T-cell (primary cell): ENCODE measurements around the gene ZNF227. TPM values are rescaled to one million over a fixed set of nuclear protein-coding genes. Genes with fewer than 3 reads are reported as not detected.
A peak's percentile ranks its signal among the peaks of the same experiment; 100 is the strongest.
"Not testable (repeated sequence)": the region's sequence is repeated elsewhere in the genome, so short reads cannot be mapped to it uniquely, and the experiment has no call there.

Experiments used
- ATAC-seq, 4 experiments: fragments of 200-7000 bp in 3 of 4; fragments of 150-1000 bp in 1 of 4; cut with Tn5 transposase; replicated peaks in 1 of 4; 1 replicate in 3 of 4; 2 replicates in 1 of 4; pipeline ENCODE4 v1.10.0; 2021; ENCODE audit warnings: moderate library complexity in 3 of 4, mild to moderate bottlenecking in 2 of 4, moderate number of reproducible peaks in 1 of 4
- CTCF ChIA-PET, 2 donors: fragments of 300-600 bp; sonication (Branson Sonifier 250); formaldehyde crosslinking; loops; one replicate each; lab custom pipeline; 2022; ENCODE audit warnings: antibody characterized with exemption in 2 of 2; lab: Charles Lee
- POLR2A ChIA-PET, 2 donors: fragments of 300-600 bp; sonication (Branson Sonifier 250); formaldehyde crosslinking; loops; one replicate each; lab custom pipeline; 2022; ENCODE audit warnings: antibody characterized with exemption in 2 of 2; lab: Charles Lee
- DNase-seq, 35 experiments: peaks; one replicate each; pipeline versions ENCODE4 v3.0.0 to v3.0.0-alpha.2; 2013 to 2023
- H3K27ac ChIP-seq: one replicate; pipeline ENCODE4 v1.5.1; 2013; ENCODE audit warnings: low read length
- H3K27me3 ChIP-seq, 2 experiments: replicated peaks in 1 of 2; 1 replicate in 1 of 2; 2 replicates in 1 of 2; pipeline versions ENCODE4 v1.6.1 to v1.7.0; 2013; ENCODE audit warnings: low read length in 1 of 2, mixed read lengths in 1 of 2; ENCODE audit not compliant: control insufficient read depth in 2 of 2, insufficient read depth in 2 of 2; ENCODE audit errors: extremely low read depth in 1 of 2
- H3K36me3 ChIP-seq, 2 donors: 1 replicate in 1 of 2; 2 replicates in 1 of 2; pipeline versions ENCODE4 v1.6.1 to v1.7.0; 2013; ENCODE audit warnings: low read length in 1 of 2; ENCODE audit not compliant: control insufficient read depth in 2 of 2, insufficient read depth in 1 of 2; ENCODE audit errors: extremely low read depth in 1 of 2
- H3K4me1 ChIP-seq, 2 experiments: 1 replicate in 1 of 2; 2 replicates in 1 of 2; pipeline versions ENCODE4 v1.6.1 to v1.7.0; 2013; ENCODE audit warnings: low read length in 2 of 2, mixed read lengths in 1 of 2; ENCODE audit not compliant: insufficient read depth in 2 of 2, control insufficient read depth in 1 of 2; ENCODE audit errors: extremely low read depth in 1 of 2
- H3K4me3 ChIP-seq, 2 donors: 1 replicate in 1 of 2; 2 replicates in 1 of 2; pipeline versions ENCODE4 v1.5.1 to v1.7.0; 2013; ENCODE audit warnings: mild to moderate bottlenecking in 2 of 2, low read length in 1 of 2, moderate library complexity in 1 of 2; ENCODE audit not compliant: control insufficient read depth in 1 of 2; ENCODE audit errors: extremely low read depth in 1 of 2
- H3K9me3 ChIP-seq: 2 replicates; pipeline ENCODE4 v1.7.0; 2013
- H3K27ac Mint-ChIP-seq, 2 donors: one replicate each; pipeline ENCODE4 v1.8.0; 2020 to 2021; ENCODE audit warnings: mild to moderate bottlenecking in 2 of 2, mixed read lengths in 2 of 2
- H3K27me3 Mint-ChIP-seq, 2 donors: one replicate each; pipeline ENCODE4 v1.8.0; 2021 to 2022; ENCODE audit warnings: mixed read lengths in 2 of 2
- H3K36me3 Mint-ChIP-seq: one replicate; pipeline ENCODE4 v1.8.0; 2021; ENCODE audit warnings: mixed read lengths
- H3K4me1 Mint-ChIP-seq, 3 donors: one replicate each; pipeline ENCODE4 v1.8.0; 2020 to 2022; ENCODE audit warnings: mixed read lengths in 3 of 3, mild to moderate bottlenecking in 1 of 3
- H3K4me3 Mint-ChIP-seq, 3 donors: one replicate each; pipeline ENCODE4 v1.8.0; 2020 to 2022; ENCODE audit warnings: mild to moderate bottlenecking in 3 of 3, mixed read lengths in 3 of 3, moderate library complexity in 3 of 3
- H3K9me3 Mint-ChIP-seq, 3 donors: one replicate each; pipeline ENCODE4 v1.8.0; 2020 to 2022; ENCODE audit warnings: mixed read lengths in 3 of 3
- WGBS: methylation state at CpG from one replicate; pipeline ENCODE4 v1.1.5; 2013; ENCODE audit warnings: missing lambda C conversion rate; ENCODE audit not compliant: insufficient coverage; 5-methylcytosine and 5-hydroxymethylcytosine counted together
- total RNA-seq, 35 experiments: library from RNA in 6 of 35; stranded (reverse) in 6 of 35; fragments of 120-200 nt in 1 of 35; gene quantifications; one replicate each; pipeline versions ENCODE4 v1.2.1 to v1.2.4 and lab custom pipeline; 2013 to 2026

Gene ZNF227
- total RNA-seq, 5 donors from 2014 or later (not counting 1 experiment from before 2014, with no cell fraction given), result 17.6 to 45.5 (median 43.9) TPM

DNA sequence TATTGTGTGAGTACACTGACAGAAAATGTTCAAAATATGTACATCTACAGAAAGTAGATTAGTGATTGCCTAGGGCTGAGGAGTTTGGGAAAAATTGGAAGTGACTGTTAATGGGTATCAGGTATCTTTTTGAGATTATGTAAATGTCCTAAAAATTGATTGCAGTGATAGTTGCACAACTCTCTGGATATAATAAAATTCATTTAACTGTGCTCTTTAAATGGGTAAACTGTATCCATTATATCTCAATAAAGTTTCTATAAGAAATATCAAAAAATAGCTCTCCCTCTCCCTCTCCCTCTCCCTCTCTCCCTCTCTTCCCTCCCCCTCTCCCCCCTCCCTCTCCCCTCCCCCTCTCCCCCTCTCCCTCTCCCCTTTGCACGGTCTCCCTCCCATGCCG lies 9.4 kb upstream of the ZNF227 start:
- peaks cover 19% of the 10 kb centered on the region for H3K36me3 Mint-ChIP-seq
- Histone ChIP-seq H3K36me3 (no peaks in the 10 kb centered on the region), H3K27me3 (peaks cover 0 to 14% of the 10 kb centered on the region in 2 experiments), H3K27ac (no peak overlapping the region), H3K4me3 (no peak overlapping the region), H3K9me3 (peaks cover 4% of the 10 kb centered on the region), H3K4me1 (peaks cover 1 to 8% of the 10 kb centered on the region in 2 experiments)
- no CpG with 5 or more reads among the region's 2 CpGs for WGBS
- no peak overlapping the region for H3K27ac Mint-ChIP-seq
- ChIA-PET POLR2A (no interaction called here), CTCF (interaction anchor here in 1 of 2 donors (0.6 kb wide), 1 partner anchor 304 kb away, joined by 3 read pairs; no protein-coding TSS in a partner anchor)
- no peak for DNase-seq
- peaks cover 8 to 24% of the 10 kb centered on the region in 2 donors for H3K27me3 Mint-ChIP-seq
- no peak for ATAC-seq
- H3K9me3 Mint-ChIP-seq, result peaks cover 10 to 24% (median 24%) of the 10 kb centered on the region in 3 donors
- H3K4me1 Mint-ChIP-seq, result peaks cover 10 to 11% (median 10%) of the 10 kb centered on the region in 3 donors
- no peak overlapping the region for H3K4me3 Mint-ChIP-seq

- Mint-ChIP-seq H3K27me3 (peaks cover 8 to 22% of the 10 kb centered on the region in 2 donors), H3K4me1 (peaks cover 10 to 12% (median 11%) of the 10 kb centered on the region in 3 donors), H3K36me3 (peaks cover 19% of the 10 kb centered on the region), H3K9me3 (peaks cover 10 to 24% (median 24%) of the 10 kb centered on the region in 3 donors)
- H3K4me3 Mint-ChIP-seq, H3K36me3 ChIP-seq, DNase-seq, H3K27ac ChIP-seq, ATAC-seq, H3K4me3 ChIP-seq, POLR2A ChIA-PET, H3K4me1 ChIP-seq, H3K27ac Mint-ChIP-seq, H3K9me3 ChIP-seq, CTCF ChIA-PET: not testable (repeated sequence)
- H3K27me3 ChIP-seq, result peaks cover 0 to 14% of the 10 kb centered on the region in 2 experiments
- WGBS, result 85% methylated on average over 11 of the region's 31 CpGs
Measured at GRCh38 chr19:44203877-44204276, 8.5 kb upstream of the ZNF227 start.

DNA sequence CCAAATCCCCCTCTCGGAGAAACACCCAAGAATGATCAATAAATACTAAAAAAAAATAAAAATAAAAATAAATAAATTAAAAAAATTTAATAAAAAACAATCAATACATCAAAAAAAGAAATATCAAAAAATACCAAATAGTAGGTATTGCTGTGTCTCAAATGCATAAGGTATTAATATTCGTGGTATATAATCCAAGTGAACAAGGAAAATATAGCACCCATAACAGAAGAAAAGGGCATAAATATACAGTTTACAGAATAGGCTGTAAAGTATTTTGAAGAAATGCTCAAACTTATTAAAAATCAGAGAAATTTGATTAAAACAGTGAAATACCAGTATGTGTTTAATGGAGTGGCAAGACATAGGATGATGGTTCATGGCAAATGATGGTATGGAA lies 7.6 kb upstream of the ZNF227 start:
- CTCF ChIA-PET, result no interaction called here
- Histone ChIP-seq H3K27ac (no peak overlapping the region), H3K36me3 (no peaks in the 10 kb centered on the region), H3K27me3 (peaks cover 0 to 10% of the 10 kb centered on the region in 2 experiments), H3K9me3 (peaks cover 4% of the 10 kb centered on the region), H3K4me1 (peaks cover 3 to 8% of the 10 kb centered on the region in 2 experiments), H3K4me3 (no peak overlapping the region)
- POLR2A ChIA-PET, result no interaction called here
- Mint-ChIP-seq H3K27me3 (peaks cover 8 to 19% of the 10 kb centered on the region in 2 donors), H3K36me3 (peaks cover 19% of the 10 kb centered on the region), H3K4me1 (peaks cover 10 to 12% (median 11%) of the 10 kb centered on the region in 3 donors), H3K27ac (no peak overlapping the region), H3K4me3 (no peak overlapping the region), H3K9me3 (peaks cover 10 to 24% (median 24%) of the 10 kb centered on the region in 3 donors)
- ATAC-seq (no peak), DNase-seq (no peak)
- no CpG with 5 or more reads among the region's 2 CpGs for WGBS

DNA sequence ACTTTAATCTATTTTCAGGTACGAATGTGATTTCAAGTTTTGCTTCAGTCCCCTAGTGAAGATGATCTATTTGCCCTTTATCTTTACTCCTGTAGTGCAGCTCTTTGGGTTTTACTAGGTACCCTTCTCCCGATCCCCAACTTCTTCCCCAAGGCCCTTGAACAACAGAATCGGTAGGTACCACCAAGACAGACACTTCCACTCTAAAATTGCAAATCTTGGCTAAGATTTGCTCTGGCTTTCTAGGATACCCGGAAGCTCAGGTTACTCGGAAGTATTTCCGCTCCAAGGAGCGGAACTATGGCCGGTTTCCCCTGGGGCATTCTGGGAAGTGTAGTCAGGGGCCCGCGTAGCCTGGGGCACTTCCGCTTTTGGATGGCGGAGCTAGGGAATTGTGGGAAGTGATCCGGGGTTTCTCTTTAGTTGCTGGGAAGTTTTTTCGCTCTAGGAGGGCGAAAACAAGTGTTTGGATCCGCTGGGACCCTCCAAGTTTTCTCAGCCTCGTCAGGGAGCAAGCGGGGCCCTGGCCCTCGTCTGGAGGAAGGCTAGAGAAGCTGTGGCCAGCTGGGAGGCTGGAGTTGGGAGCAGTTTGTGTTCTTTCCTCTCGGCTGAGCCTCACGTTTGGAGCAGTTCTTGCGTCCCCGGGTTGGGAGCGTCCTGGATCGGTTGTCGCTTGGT lies 5.1 kb upstream of the ZNF227 start:
- peak overlapping the region; percentile 86 to 92 (median 87) for H3K4me3 Mint-ChIP-seq
- H3K4me1 ChIP-seq, result peaks cover 3 to 11% of the 10 kb centered on the region in 2 experiments
- CTCF ChIA-PET, result no interaction called here
- peak; percentile 92 to 97 (median 96) for ATAC-seq
- H3K9me3 Mint-ChIP-seq, result peaks cover 8 to 20% (median 18%) of the 10 kb centered on the region in 3 donors
- H3K27me3 Mint-ChIP-seq, result peaks cover 5 to 15% of the 10 kb centered on the region in 2 donors
- peaks cover 0 to 7% of the 10 kb centered on the region in 2 experiments for H3K27me3 ChIP-seq
- H3K4me1 Mint-ChIP-seq, result peaks cover 10 to 13% (median 11%) of the 10 kb centered on the region in 3 donors
- peaks cover 4% of the 10 kb centered on the region for H3K9me3 ChIP-seq
- 0% methylated on average over 19 of the region's 26 CpGs for WGBS
- H3K27ac Mint-ChIP-seq, result peak overlapping the region; percentile 88 to 92
- H3K27ac ChIP-seq, result peak overlapping the region; percentile 59
- POLR2A ChIA-PET, result interaction anchor here in 1 of 2 donors (0.6 to 0.7 kb wide), 2 partner anchors 11 to 31 kb away, joined by 3 to 4 read pairs; no protein-coding TSS in a partner anchor
- no peaks in the 10 kb centered on the region for H3K36me3 ChIP-seq
- peak; percentile 32 to 86 (median 64) for DNase-seq
- H3K36me3 Mint-ChIP-seq, result peaks cover 15% of the 10 kb centered on the region
- H3K4me3 ChIP-seq, result peak overlapping the region; percentile 61 to 94

DNA sequence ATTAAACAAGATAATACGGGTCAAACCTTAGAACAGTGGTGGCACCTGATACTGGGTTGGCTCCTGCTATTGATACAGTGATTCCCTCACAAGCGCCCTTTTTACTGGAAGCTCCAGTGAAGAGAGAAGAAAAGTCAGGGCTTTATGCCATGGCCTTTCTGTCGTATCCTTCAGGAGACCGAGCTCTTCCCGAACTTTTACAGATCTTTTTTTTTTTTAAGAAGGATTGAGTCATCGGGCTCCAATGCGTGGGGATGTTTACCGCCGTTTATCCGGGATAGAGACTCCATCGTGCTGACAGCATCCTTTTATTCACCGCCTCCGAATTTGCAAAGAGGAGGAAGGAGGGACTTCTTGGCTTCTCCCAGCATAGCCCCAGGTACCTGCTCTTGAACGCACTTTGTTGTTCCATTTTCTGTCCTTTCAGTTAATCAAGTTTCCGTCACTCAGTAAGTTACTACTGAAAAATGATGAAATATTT lies 574 bp downstream of the ZNF227 start:
- WGBS, result no CpG with 5 or more reads among the region's 15 CpGs
- CTCF ChIA-PET, result interaction anchor here in 1 of 2 donors (0.6 to 0.8 kb wide), 3 partner anchors 48 to 287 kb away, joined by 3 to 4 read pairs (median 3); partner anchors contain the start of genes ZNF180 and ZNF226
- no peaks in the 10 kb centered on the region for H3K27me3 Mint-ChIP-seq
- ATAC-seq (peak in 2 of 4 experiments; percentile 4 to 24), DNase-seq (peak in 1 of 35 experiments; percentile 19)
- peaks cover 31 to 35% (median 35%) of the 10 kb centered on the region in 3 donors for H3K4me1 Mint-ChIP-seq
- POLR2A ChIA-PET, result interaction anchor here in 1 of 2 donors (0.7 to 1.0 kb wide), 3 partner anchors 44 to 278 kb away, joined by 5 to 15 read pairs (median 5); partner anchors contain the start of gene ZNF45
- H3K27ac Mint-ChIP-seq, result peak overlapping the region; percentile 94 to 95
- Histone ChIP-seq H3K4me3 (peak overlapping the region; percentile 88 to 92), H3K27me3 (no peaks in the 10 kb centered on the region), H3K9me3 (no peaks in the 10 kb centered on the region), H3K36me3 (peaks cover 0 to 18% of the 10 kb centered on the region in 2 donors), H3K27ac (peak overlapping the region; percentile 75), H3K4me1 (peaks cover 8% of the 10 kb centered on the region in 2 experiments)
- peaks cover under 1 to 4% (median 3%) of the 10 kb centered on the region in 3 donors for H3K9me3 Mint-ChIP-seq
- H3K4me3 Mint-ChIP-seq, result peak overlapping the region; percentile 94 to 96 (median 95)
- H3K36me3 Mint-ChIP-seq, result peaks cover 36% of the 10 kb centered on the region

- H3K9me3 ChIP-seq, H3K27me3 Mint-ChIP-seq, H3K27me3 ChIP-seq, H3K27ac ChIP-seq, H3K27ac Mint-ChIP-seq, H3K4me3 Mint-ChIP-seq, CTCF ChIA-PET, DNase-seq, POLR2A ChIA-PET, H3K4me3 ChIP-seq, H3K4me1 ChIP-seq, H3K9me3 Mint-ChIP-seq, ATAC-seq: not testable (repeated sequence)
- Mint-ChIP-seq H3K36me3 (peaks cover 73% of the 10 kb centered on the region), H3K4me1 (peaks cover 17 to 28% (median 21%) of the 10 kb centered on the region in 3 donors)
- WGBS, result no CpG with 5 or more reads among the region's 3 CpGs
- H3K36me3 ChIP-seq, result peaks cover 4 to 25% of the 10 kb centered on the region in 2 donors
Measured at GRCh38 chr19:44219926-44220325, 7.6 kb downstream of the ZNF227 start.
